DND-41 (cell line): ENCODE data around the gene MBNL2.

Experiments
- ATAC-seq: fragments of 200-7000 bp; cut with Tn5 transposase; 3 replicates; pipeline ENCODE4 v1.9.1; 2021; ENCODE audit warnings: low read depth; ENCODE audit not compliant: insufficient read depth
- DNase-seq: peaks from one replicate; pipeline ENCODE4 v3.0.0-alpha.2; 2020
- H2AFZ ChIP-seq: 2 replicates; pipeline ENCODE4 v1.6.0; 2012; ENCODE audit warnings: low read depth, low read length
- H3K27ac ChIP-seq: 2 replicates; pipeline ENCODE4 v1.5.1; 2012; ENCODE audit warnings: low read length, inconsistent platforms
- H3K27me3 ChIP-seq: fragments of 200-600 bp; sonication (generic); 2 replicates; pipeline ENCODE4 v1.6.0; 2012; ENCODE audit warnings: low read length, mild to moderate bottlenecking, inconsistent platforms; ENCODE audit not compliant: insufficient read depth, poor library complexity
- H3K36me3 ChIP-seq: 2 replicates; pipeline ENCODE4 v1.5.1; 2012; ENCODE audit warnings: low read length, inconsistent platforms; ENCODE audit not compliant: insufficient read depth
- H3K4me1 ChIP-seq: 2 replicates; pipeline ENCODE4 v1.5.1; 2012; ENCODE audit warnings: mild to moderate bottlenecking, low read length; ENCODE audit not compliant: insufficient read depth
- H3K4me2 ChIP-seq: 2 replicates; pipeline ENCODE4 v1.6.0; 2012; ENCODE audit warnings: mild to moderate bottlenecking, moderate library complexity, low read length, inconsistent platforms; ENCODE audit not compliant: insufficient read depth
- H3K4me3 ChIP-seq, 2 experiments: fragments of 200-600 bp in 1 of 2; shearing (Covaris generic) in 1 of 2; 2 replicates each; pipeline ENCODE4 v1.5.1; 2012 to 2016; ENCODE audit warnings: inconsistent platforms in 2 of 2, low read length in 2 of 2, mild to moderate bottlenecking in 2 of 2, low read depth in 1 of 2, moderate library complexity in 1 of 2
- H3K79me2 ChIP-seq: 2 replicates; pipeline ENCODE4 v1.6.0; 2012; ENCODE audit warnings: low read length, inconsistent platforms; ENCODE audit not compliant: insufficient read depth
- H3K9ac ChIP-seq: 2 replicates; pipeline ENCODE4 v1.6.0; 2012; ENCODE audit warnings: low read depth, mild to moderate bottlenecking, inconsistent platforms, low read length, moderate library complexity
- H3K9me3 ChIP-seq: 2 replicates; pipeline ENCODE4 v1.5.1; 2012; ENCODE audit warnings: low read length, moderate library complexity, mild to moderate bottlenecking, inconsistent platforms; ENCODE audit not compliant: insufficient read depth, severe bottlenecking
- H4K20me1 ChIP-seq: 2 replicates; pipeline ENCODE4 v1.6.0; 2012; ENCODE audit warnings: low read length; ENCODE audit not compliant: insufficient read depth
- CTCF ChIP-seq: IDR thresholded peaks from 2 replicates; pipeline ENCODE4 v1.5.1; 2012; ENCODE audit warnings: borderline replicate concordance, low read length, moderate library complexity, mild to moderate bottlenecking; ENCODE audit not compliant: poor library complexity, severe bottlenecking; ENCODE audit errors: extremely low read depth
- EZH2 ChIP-seq: IDR thresholded peaks from 3 replicates; pipeline ENCODE4 v1.6.1; 2012; ENCODE audit warnings: borderline replicate concordance, low read depth, mild to moderate bottlenecking, moderate library complexity, low read length, inconsistent platforms; ENCODE audit not compliant: severe bottlenecking

The MBNL2 gene

DNA sequence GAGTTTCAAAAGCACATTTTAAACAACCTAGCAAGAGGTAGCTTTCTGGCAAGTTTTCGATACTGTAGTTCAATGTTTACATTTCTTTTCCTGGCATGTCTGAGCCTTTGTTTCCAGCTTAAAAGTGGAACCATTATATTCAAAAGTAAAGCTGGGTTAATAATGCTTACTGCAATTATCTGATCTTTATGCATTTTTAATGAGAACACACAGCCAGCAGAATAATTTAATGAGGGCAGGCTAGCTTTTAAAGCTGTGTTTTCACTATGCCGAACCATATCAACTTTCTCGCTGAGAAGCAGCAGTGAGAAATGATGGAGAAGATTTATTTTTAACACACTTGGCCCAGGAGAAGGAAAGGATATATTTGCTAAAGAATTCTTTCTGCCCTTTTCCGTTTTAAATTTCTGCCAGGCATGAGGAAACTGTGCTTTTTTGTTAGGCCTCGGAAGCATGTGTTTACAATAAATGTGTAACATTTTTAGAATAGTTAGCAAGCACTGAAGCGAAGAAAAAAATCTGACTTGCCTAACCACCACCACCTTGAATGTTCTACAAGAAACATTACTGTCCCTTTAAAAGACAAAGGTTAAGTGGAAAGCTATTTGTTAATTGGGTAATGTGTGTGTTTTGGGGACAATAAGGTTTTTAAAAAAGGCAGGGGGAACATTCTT is 1.0 kb downstream of the MBNL2 start:
- Histone ChIP-seq H3K9ac (peak overlapping the region; percentile 59), H3K4me3 (peak overlapping the region; percentile 36 to 65), H3K9me3 (no peaks in the 10 kb centered on the region), H3K27ac (peak overlapping the region; percentile 40), H3K27me3 (no peaks in the 10 kb centered on the region), H3K4me2 (peak overlapping the region; percentile 64), H4K20me1 (no peaks in the 10 kb centered on the region), H3K36me3 (no peaks in the 10 kb centered on the region), H3K79me2 (peaks cover 43% of the 10 kb centered on the region), H2AFZ (peak overlapping the region; percentile 63), H3K4me1 (peaks cover 55% of the 10 kb centered on the region)
- ATAC-seq (no peak), DNase-seq (no peak)
- TF ChIP-seq EZH2 = no peak
- TF ChIP-seq CTCF = no peak

DNA sequence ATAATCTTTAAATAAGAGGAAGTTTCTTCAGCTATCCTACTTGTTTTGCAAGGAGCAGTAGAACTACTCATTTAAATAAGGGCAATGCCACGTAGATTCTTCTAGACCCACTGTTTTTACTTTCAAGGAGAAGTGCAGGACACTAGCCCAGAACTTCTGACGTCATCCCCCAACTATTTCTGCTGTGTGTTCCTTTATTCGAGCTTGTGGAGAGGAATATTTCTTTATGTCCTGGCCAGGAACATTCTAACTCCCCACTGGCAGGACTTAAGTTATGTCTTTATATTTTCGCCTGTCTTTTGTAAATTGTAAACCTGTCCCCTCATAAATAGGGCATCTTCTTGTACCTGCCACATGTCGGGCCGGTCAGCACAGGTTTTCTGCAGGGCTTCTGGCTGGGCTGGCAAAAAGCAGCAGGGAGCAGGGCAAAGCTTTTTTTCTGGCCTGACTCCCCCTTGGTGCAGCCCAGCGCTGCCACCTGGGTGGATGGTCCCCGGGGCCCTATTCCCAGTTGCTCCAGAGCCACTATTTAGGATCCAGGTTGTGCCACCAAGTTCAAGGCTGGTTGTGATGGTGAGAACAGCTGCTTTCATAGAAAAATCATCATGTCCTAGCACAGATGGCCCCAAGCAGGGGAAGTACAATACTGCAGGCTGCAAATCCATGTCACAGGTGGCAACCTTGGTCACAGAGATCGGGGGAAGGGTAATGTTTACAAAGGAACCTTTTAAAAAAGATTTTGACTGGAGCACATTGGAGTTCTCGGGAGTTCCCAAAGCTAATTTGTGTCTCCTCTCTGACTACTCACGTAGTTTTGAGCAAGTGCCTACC is 1.8 kb downstream of the MBNL2 start:
- H3K9ac ChIP-seq = peak overlapping the region; percentile 59
- 0 out of 3 replicates have a peak, but pooled peaks have one; percentile 13 for ATAC-seq
- peak overlapping the region; percentile 36 to 65; a peak in 3 of 4 replicates for H3K4me3 ChIP-seq
- H3K4me1 ChIP-seq = peaks cover 55% of the 10 kb centered on the region
- no peaks in the 10 kb centered on the region for H3K36me3 ChIP-seq
- H3K79me2 ChIP-seq = peaks cover 48% of the 10 kb centered on the region
- peak overlapping the region; percentile 63; the same call in 1 of the 2 replicates for H2AFZ ChIP-seq
- H4K20me1 ChIP-seq = no peaks in the 10 kb centered on the region
- H3K27ac ChIP-seq = peak overlapping the region; percentile 40
- no peak for TF ChIP-seq EZH2
- TF ChIP-seq CTCF = no peak
- DNase-seq = peak; percentile 20
- no peaks in the 10 kb centered on the region for H3K9me3 ChIP-seq
- H3K27me3 ChIP-seq = no peaks in the 10 kb centered on the region
- H3K4me2 ChIP-seq = peak overlapping the region; percentile 64

DNA sequence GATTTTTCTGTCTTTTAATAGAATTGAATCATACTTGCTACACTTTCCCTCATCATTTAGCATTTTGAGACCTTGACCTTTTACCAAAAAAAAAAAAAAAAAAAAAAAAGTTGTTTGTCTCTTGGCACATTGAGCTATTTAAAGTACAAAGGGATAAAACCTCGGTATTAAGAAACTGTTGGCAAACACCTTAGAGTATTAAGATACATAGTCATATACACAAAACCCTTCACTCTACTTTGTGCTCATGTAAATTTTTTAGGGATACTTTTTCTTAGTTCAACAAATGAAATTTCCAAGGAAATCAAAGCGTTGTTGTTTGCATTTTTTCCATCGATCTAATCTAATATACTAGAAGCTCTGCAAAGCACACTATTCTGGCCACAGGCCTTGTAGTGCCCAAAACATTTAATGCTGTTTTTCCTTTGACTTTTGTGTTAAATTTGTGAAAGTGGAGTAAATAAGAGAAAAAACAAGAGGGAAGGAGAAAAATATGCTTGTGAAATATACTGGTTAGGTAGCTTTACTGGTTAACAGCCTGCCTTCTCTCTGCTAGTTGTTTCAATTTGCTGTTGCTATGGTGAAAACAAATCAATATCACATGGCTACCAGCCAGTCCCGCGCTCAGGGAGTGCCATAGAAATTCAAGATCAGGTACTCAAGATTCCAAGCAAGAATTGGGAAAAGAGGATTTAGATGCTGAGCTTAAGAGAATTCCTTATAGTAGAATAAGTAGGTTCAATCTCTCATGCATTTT is 2.6 kb downstream of the MBNL2 start:
- H3K79me2 ChIP-seq = peaks cover 48% of the 10 kb centered on the region
- DNase-seq = no peak
- peak overlapping the region; percentile 64 for H3K4me2 ChIP-seq
- TF ChIP-seq EZH2 (no peak), CTCF (no peak)
- no peaks in the 10 kb centered on the region for H4K20me1 ChIP-seq
- no peaks in the 10 kb centered on the region for H3K27me3 ChIP-seq
- peak overlapping the region; percentile 11; the same call in 1 of the 2 replicates for H3K27ac ChIP-seq
- ATAC-seq = no peak
- peak overlapping the region; percentile 59; the same call in 1 of the 2 replicates for H3K9ac ChIP-seq
- H2AFZ ChIP-seq = no peak overlapping the region
- H3K9me3 ChIP-seq = no peaks in the 10 kb centered on the region
- H3K4me3 ChIP-seq = 0 out of 4 replicates have a peak overlapping the region, but pooled peaks of 1 of the 2 experiments have one; percentile 65
- H3K4me1 ChIP-seq = peaks cover 55% of the 10 kb centered on the region
- no peaks in the 10 kb centered on the region for H3K36me3 ChIP-seq
